Naive thymus-derived CD4-positive, alpha-beta T cell (primary cell): ENCODE results near the gene KRT81. TPM values are rescaled to one million over a fixed set of nuclear protein-coding genes. Genes with fewer than 3 reads are reported as not detected.
A peak's percentile ranks its signal among the peaks of the same experiment; 100 is the strongest.
"Not testable (repeated sequence)": the region's sequence is repeated elsewhere in the genome, so short reads cannot be mapped to it uniquely, and the experiment has no call there.

Source experiments
- ATAC-seq: fragments of 150-1000 bp; cut with Tn5 transposase; 2 replicates; pipeline ENCODE4 v1.10.0; 2021; ENCODE audit warnings: mild to moderate bottlenecking, moderate library complexity
- CTCF ChIA-PET: fragments of 350-600 bp; sonication (Branson Sonifier 250); formaldehyde crosslinking; loops from one replicate; lab custom pipeline; 2021; ENCODE audit warnings: antibody characterized with exemption; lab: Charles Lee
- POLR2A ChIA-PET: fragments of 350-600 bp; sonication (Branson Sonifier 250); formaldehyde crosslinking; loops from one replicate; lab custom pipeline; 2021; ENCODE audit warnings: antibody characterized with exemption, inconsistent platforms; lab: Charles Lee
- DNase-seq, 9 donors: peaks; one replicate each; pipeline versions ENCODE4 v3.0.0 to v3.0.0-alpha.2; 2020 to 2022; ENCODE audit warnings: mixed read lengths in 1 of 9
- H3K27ac ChIP-seq: one replicate; pipeline ENCODE4 v1.7.0; 2013; ENCODE audit warnings: mild to moderate bottlenecking, low read depth, low read length, moderate library complexity
- H3K27me3 ChIP-seq, 2 donors: one replicate each; pipeline ENCODE4 v1.7.0; 2013; ENCODE audit warnings: low read length in 2 of 2, mild to moderate bottlenecking in 2 of 2, moderate library complexity in 2 of 2; ENCODE audit not compliant: control insufficient read depth in 2 of 2, insufficient read depth in 2 of 2
- H3K36me3 ChIP-seq, 3 experiments: 1 replicate in 2 of 3; 2 replicates in 1 of 3; pipeline ENCODE4 v1.7.0; 2013; ENCODE audit warnings: low read length in 3 of 3, mild to moderate bottlenecking in 3 of 3, moderate library complexity in 1 of 3; ENCODE audit not compliant: insufficient read depth in 3 of 3, control insufficient read depth in 2 of 3
- H3K4me1 ChIP-seq, 2 donors: one replicate each; pipeline ENCODE4 v1.7.0; 2013; ENCODE audit warnings: low read length in 2 of 2, mild to moderate bottlenecking in 2 of 2, moderate library complexity in 1 of 2; ENCODE audit not compliant: control insufficient read depth in 2 of 2, insufficient read depth in 2 of 2
- H3K4me3 ChIP-seq: 2 replicates; pipeline ENCODE4 v1.7.0; 2013; ENCODE audit warnings: mild to moderate bottlenecking, low read length
- H3K9me3 ChIP-seq, 3 experiments: 1 replicate in 2 of 3; 2 replicates in 1 of 3; pipeline ENCODE4 v1.7.0; 2013; ENCODE audit warnings: low read length in 3 of 3; ENCODE audit not compliant: control insufficient read depth in 2 of 3
- H3K27ac Mint-ChIP-seq, 9 donors: one replicate each; pipeline ENCODE4 v1.8.0; 2020 to 2022; ENCODE audit warnings: mixed read lengths in 9 of 9, mild to moderate bottlenecking in 8 of 9, moderate library complexity in 5 of 9, inconsistent platforms in 2 of 9
- H3K27me3 Mint-ChIP-seq, 5 donors: one replicate each; pipeline ENCODE4 v1.8.0; 2021 to 2022; ENCODE audit warnings: mixed read lengths in 5 of 5, mild to moderate bottlenecking in 1 of 5
- H3K36me3 Mint-ChIP-seq, 5 donors: one replicate each; pipeline ENCODE4 v1.8.0; 2020 to 2022; ENCODE audit warnings: mixed read lengths in 5 of 5, mild to moderate bottlenecking in 3 of 5, inconsistent platforms in 1 of 5
- H3K4me1 Mint-ChIP-seq, 7 donors: one replicate each; pipeline ENCODE4 v1.8.0; 2020 to 2022; ENCODE audit warnings: mixed read lengths in 7 of 7, mild to moderate bottlenecking in 3 of 7, inconsistent platforms in 1 of 7
- H3K4me3 Mint-ChIP-seq, 10 donors: one replicate each; pipeline ENCODE4 v1.8.0; 2020 to 2022; ENCODE audit warnings: mild to moderate bottlenecking in 10 of 10, mixed read lengths in 10 of 10, moderate library complexity in 6 of 10, inconsistent platforms in 2 of 10
- H3K9me3 Mint-ChIP-seq, 11 donors: one replicate each; pipeline ENCODE4 v1.8.0; 2020 to 2022; ENCODE audit warnings: mixed read lengths in 11 of 11, mild to moderate bottlenecking in 4 of 11, inconsistent platforms in 1 of 11, moderate library complexity in 1 of 11
- intact Hi-C, 2 donors: fragments of 100-400 bp; cut with micrococcal nuclease; formaldehyde crosslinking; loops; one replicate each; pipeline ENCODE4 v1.15.1; 2023
- polyA plus RNA-seq, 2 donors: library from polyadenylated mRNA; unstranded; fragments of 300-500 nt; fragmentation: Illumina TruSeq; gene quantifications; one replicate each; pipeline ENCODE4 v1.2.3, GENCODE V29; 2021
- total RNA-seq, 6 experiments: library from RNA in 5 of 6; stranded (reverse) in 5 of 6; gene quantifications; 1 replicate in 5 of 6; 2 replicates in 1 of 6; pipeline ENCODE4 v1.2.3 and lab custom pipeline; 2021 to 2026

Gene KRT81
- total and polyA plus RNA-seq, 7 experiments from 2014 or later, result 0.15 to 0.21 TPM; not detected in 5

GRCh38 chr12:52244615-52244994, 46.7 kb downstream of the KRT81 start:
- ChIA-PET CTCF (no interaction called here), POLR2A (no interaction called here)
- Mint-ChIP-seq H3K4me1 (peaks cover 10 to 71% (median 13%) of the 10 kb centered on the region in 7 donors), H3K27me3 (peaks cover 3 to 20% (median 17%) of the 10 kb centered on the region in 5 donors), H3K9me3 (no peaks in the 10 kb centered on the region), H3K36me3 (peaks cover 0 to 29% (median 0%) of the 10 kb centered on the region in 5 donors), H3K27ac (peak overlapping the region in 4 of 9 donors; percentile 66 to 99 (median 72)), H3K4me3 (peak overlapping the region in 2 of 10 donors; percentile 50 to 94)
- DNase-seq, result no peak
- no peaks in the 10 kb centered on the region for H3K27me3 ChIP-seq
- no peak overlapping the region for H3K27ac ChIP-seq
- H3K36me3 ChIP-seq, result no peaks in the 10 kb centered on the region
- H3K4me3 ChIP-seq, result no peak overlapping the region
- H3K4me1 ChIP-seq, result peaks cover 5 to 9% of the 10 kb centered on the region in 2 donors
- peak; percentile 10 for ATAC-seq
- intact Hi-C loops, result loop anchor here in 1 of 2 donors (10.0 kb wide), 1 partner anchor 220 kb away; no protein-coding TSS in a partner anchor
- H3K9me3 ChIP-seq, result no peaks in the 10 kb centered on the region

DNA sequence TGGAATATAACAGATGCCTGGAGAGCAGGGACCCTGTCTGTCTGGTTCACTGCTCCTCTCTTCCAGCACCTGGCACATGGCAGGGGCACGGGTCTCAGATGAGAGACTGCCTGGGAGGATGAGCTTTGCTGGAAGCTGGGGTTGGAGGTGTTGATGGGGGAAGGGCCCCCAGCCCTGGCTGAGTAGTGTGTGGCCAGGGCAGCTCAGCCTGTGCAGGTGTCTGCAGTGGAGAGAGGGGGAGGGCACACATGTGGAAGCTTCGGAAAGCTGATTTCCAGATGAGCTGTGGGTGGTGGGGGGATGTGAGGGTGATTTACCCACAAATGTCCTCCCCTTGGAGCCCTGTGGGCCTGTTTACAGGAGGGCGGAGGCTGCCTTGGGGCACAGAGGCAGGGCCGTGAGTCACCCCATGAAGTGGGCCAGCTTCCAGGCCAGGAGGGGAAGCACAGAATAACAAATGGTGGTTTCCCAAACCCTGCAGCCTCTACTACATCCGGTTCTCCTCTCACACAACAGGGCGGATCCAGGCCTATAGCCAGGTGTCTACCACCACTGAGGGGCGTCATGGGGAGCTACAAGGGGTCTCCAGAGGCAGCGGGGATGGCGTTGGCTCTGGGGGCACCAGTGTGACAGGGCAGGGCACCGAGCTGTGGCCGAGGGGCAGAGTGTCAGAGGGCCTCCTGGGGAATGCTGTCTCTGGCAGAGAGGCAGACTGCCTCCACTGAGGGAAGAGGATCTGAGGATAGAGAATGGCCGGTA, 47.3 kb downstream of the KRT81 start:
- ChIA-PET CTCF (no interaction called here), POLR2A (no interaction called here)
- Mint-ChIP-seq H3K27ac (peak overlapping the region in 4 of 9 donors; percentile 66 to 99 (median 72)), H3K9me3 (no peaks in the 10 kb centered on the region), H3K4me1 (peaks cover 10 to 65% (median 12%) of the 10 kb centered on the region in 7 donors), H3K27me3 (peaks cover 7 to 15% (median 13%) of the 10 kb centered on the region in 5 donors), H3K4me3 (peak overlapping the region in 2 of 10 donors; percentile 50 to 94), H3K36me3 (peaks cover 0 to 27% (median 0%) of the 10 kb centered on the region in 5 donors)
- no peaks in the 10 kb centered on the region for H3K9me3 ChIP-seq
- intact Hi-C loops, result loop anchor here in 1 of 2 donors (10.0 kb wide), 1 partner anchor 219 kb away; no protein-coding TSS in a partner anchor
- ATAC-seq (peak; percentile 95), DNase-seq (peak in 6 of 9 donors; percentile 11 to 80 (median 22))
- H3K4me1 ChIP-seq, result peaks cover 5 to 9% of the 10 kb centered on the region in 2 donors
- no peak overlapping the region for H3K4me3 ChIP-seq
- no peaks in the 10 kb centered on the region for H3K27me3 ChIP-seq
- no peak overlapping the region for H3K27ac ChIP-seq
- no peaks in the 10 kb centered on the region for H3K36me3 ChIP-seq

- no peak overlapping the region for H3K27ac ChIP-seq
- Mint-ChIP-seq H3K9me3 (no peaks in the 10 kb centered on the region), H3K27ac (peak overlapping the region in 2 of 9 donors; percentile 55 to 99), H3K27me3 (peaks cover 6 to 11% (median 10%) of the 10 kb centered on the region in 5 donors), H3K36me3 (peaks cover 0 to 22% (median 0%) of the 10 kb centered on the region in 5 donors), H3K4me1 (peaks cover 10 to 59% (median 12%) of the 10 kb centered on the region in 7 donors), H3K4me3 (peak overlapping the region in 2 of 10 donors; percentile 50 to 94)
- peaks cover 5 to 9% of the 10 kb centered on the region in 2 donors for H3K4me1 ChIP-seq
- ChIA-PET CTCF (no interaction called here), POLR2A (no interaction called here)
- H3K27me3 ChIP-seq, result no peaks in the 10 kb centered on the region
- DNase-seq, result no peak
- no peak for ATAC-seq
- H3K36me3 ChIP-seq, result no peaks in the 10 kb centered on the region
- H3K4me3 ChIP-seq, result no peak overlapping the region
- H3K9me3 ChIP-seq, result no peaks in the 10 kb centered on the region
- intact Hi-C loops, result loop anchor here in 1 of 2 donors (10.0 kb wide), 1 partner anchor 219 kb away; no protein-coding TSS in a partner anchor
These were observed 48.0 kb downstream of the KRT81 start for GRCh38 chr12:52243259-52243855.

- Histone ChIP-seq H3K27ac (no peak overlapping the region), H3K9me3 (no peaks in the 10 kb centered on the region), H3K27me3 (no peaks in the 10 kb centered on the region), H3K4me3 (no peak overlapping the region), H3K36me3 (no peaks in the 10 kb centered on the region), H3K4me1 (peaks cover 5 to 9% of the 10 kb centered on the region in 2 donors)
- peaks cover 10 to 56% (median 12%) of the 10 kb centered on the region in 7 donors for H3K4me1 Mint-ChIP-seq
- no peak overlapping the region for H3K4me3 Mint-ChIP-seq
- no peak for DNase-seq
- H3K36me3 Mint-ChIP-seq, result peaks cover 0 to 18% (median 0%) of the 10 kb centered on the region in 5 donors
- H3K27me3 Mint-ChIP-seq, result peaks cover under 1 to 11% (median 4%) of the 10 kb centered on the region in 5 donors
- ChIA-PET CTCF (no interaction called here), POLR2A (no interaction called here)
- H3K9me3 Mint-ChIP-seq, result no peaks in the 10 kb centered on the region
- intact Hi-C loops, result loop anchor here in 1 of 2 donors (10.0 kb wide), 1 partner anchor 218 kb away; no protein-coding TSS in a partner anchor
- no peak for ATAC-seq
- peak overlapping the region in 1 of 9 donors; percentile 99 for H3K27ac Mint-ChIP-seq
These were observed 48.7 kb downstream of the KRT81 start for GRCh38 chr12:52242442-52243258.

DNA sequence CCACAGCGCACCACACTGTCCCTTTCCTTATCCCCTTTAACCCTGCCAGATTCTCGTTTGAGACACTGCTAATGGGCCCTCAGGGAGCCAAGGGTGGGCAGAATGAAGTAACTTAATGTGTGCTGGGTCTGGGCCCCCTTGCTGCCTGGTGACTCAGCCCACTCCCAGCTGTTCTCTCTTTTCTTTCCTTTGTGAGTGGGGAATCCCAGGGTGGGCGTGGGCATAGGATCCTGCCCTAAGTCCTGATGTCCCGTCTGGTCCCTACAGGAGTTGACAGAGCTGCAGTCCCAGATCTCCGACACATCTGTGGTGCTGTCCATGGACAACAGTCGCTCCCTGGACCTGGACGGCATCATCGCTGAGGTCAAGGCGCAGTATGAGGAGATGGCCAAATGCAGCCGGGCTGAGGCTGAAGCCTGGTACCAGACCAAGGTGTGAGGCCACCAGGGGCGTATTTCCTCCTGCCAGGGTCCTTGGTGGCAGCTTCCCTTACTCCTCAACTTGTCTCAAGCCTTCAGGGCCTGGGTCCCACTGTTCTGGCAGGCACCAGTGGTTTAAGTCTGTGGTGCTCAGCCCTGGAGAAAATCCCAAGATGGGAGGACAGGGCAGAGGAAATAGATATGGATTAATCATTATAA, 50.0 kb downstream of the KRT81 start:
- Histone ChIP-seq H3K4me1 (peaks cover 5 to 9% of the 10 kb centered on the region in 2 donors), H3K36me3 (no peaks in the 10 kb centered on the region), H3K27ac (no peak overlapping the region), H3K9me3 (no peaks in the 10 kb centered on the region), H3K4me3 (no peak overlapping the region), H3K27me3 (no peaks in the 10 kb centered on the region)
- CTCF ChIA-PET, result no interaction called here
- intact Hi-C loops, result loop anchor here in 1 of 2 donors (10.0 kb wide), 1 partner anchor 217 kb away; no protein-coding TSS in a partner anchor
- POLR2A ChIA-PET, result no interaction called here
- no peak overlapping the region for H3K27ac Mint-ChIP-seq
- H3K4me1 Mint-ChIP-seq, result peaks cover 10 to 42% (median 12%) of the 10 kb centered on the region in 7 donors
- H3K4me3 Mint-ChIP-seq, result no peak overlapping the region
- peaks cover 0 to 13% (median 0%) of the 10 kb centered on the region in 5 donors for H3K27me3 Mint-ChIP-seq
- H3K9me3 Mint-ChIP-seq, result no peaks in the 10 kb centered on the region
- no peak for DNase-seq
- peaks cover 0 to 13% (median 0%) of the 10 kb centered on the region in 5 donors for H3K36me3 Mint-ChIP-seq
- no peak for ATAC-seq

- POLR2A ChIA-PET, H3K9me3 ChIP-seq, H3K36me3 Mint-ChIP-seq, ATAC-seq, CTCF ChIA-PET, H3K27ac Mint-ChIP-seq, DNase-seq, H3K9me3 Mint-ChIP-seq, H3K36me3 ChIP-seq, H3K4me3 Mint-ChIP-seq, H3K27me3 ChIP-seq, H3K4me3 ChIP-seq, H3K4me1 ChIP-seq, H3K27ac ChIP-seq: not testable (repeated sequence)
- peaks cover 10 to 35% (median 12%) of the 10 kb centered on the region in 7 donors for H3K4me1 Mint-ChIP-seq
- H3K27me3 Mint-ChIP-seq, result peaks cover 5 to 18% (median 5%) of the 10 kb centered on the region in 5 donors
- intact Hi-C loops, result loop anchor here in 1 of 2 donors (10.0 kb wide), 1 partner anchor 215 kb away; no protein-coding TSS in a partner anchor
These were observed 51.1 kb downstream of the KRT81 start for GRCh38 chr12:52240247-52240646.
